Colonic mucosa (tissue), 4 donors: Measurements from ENCODE around the gene STAB1. TPM values are rescaled to one million over a fixed set of nuclear protein-coding genes. Genes with fewer than 3 reads are reported as not detected.

Experiments
- DNase-seq: peaks from one replicate; pipeline ENCODE4 v3.0.0-alpha.2; 2020
- H3K27ac ChIP-seq: fragments of 200-600 bp; one replicate; pipeline ENCODE4 v1.8.0; 2021
- H3K27me3 ChIP-seq: fragments of 200-600 bp; one replicate; pipeline ENCODE4 v1.8.0; 2021
- H3K36me3 ChIP-seq: fragments of 200-600 bp; one replicate; pipeline ENCODE4 v1.8.0; 2021
- H3K4me1 ChIP-seq: fragments of 200-600 bp; one replicate; pipeline ENCODE4 v1.8.0; 2021; ENCODE audit warnings: mild to moderate bottlenecking
- H3K4me3 ChIP-seq: fragments of 200-600 bp; one replicate; pipeline ENCODE4 v1.8.0; 2021
- H3K9ac ChIP-seq, 2 donors: one replicate each; pipeline ENCODE4 v1.7.0; 2013; ENCODE audit warnings: control low read depth in 2 of 2, low read depth in 2 of 2, low read length in 2 of 2
- H3K9me3 ChIP-seq: fragments of 200-600 bp; one replicate; pipeline ENCODE4 v1.8.0; 2021
- CTCF ChIP-seq: fragments of 200-600 bp; IDR thresholded peaks from one replicate; pipeline ENCODE4 v1.8.0; 2022; ENCODE audit warnings: antibody characterized with exemption, mild to moderate bottlenecking
- intact Hi-C: fragments of 100-400 bp; cut with DNase I; formaldehyde crosslinking; loops from one replicate; pipeline ENCODE4 v1.14.1; 2022
- total RNA-seq, 2 donors: library from RNA; stranded (reverse); fragmentation: NEBNext Ultra II Directional in 1 of 2; extraction: Animal tissue kit (Norgen Biotek cat#: 25700) in 1 of 2; gene quantifications; one replicate each; pipeline ENCODE4 v1.2.1, GENCODE V29; 2021
- donor health status: healthy.
- donor health status: DM: no; HTN: no; CAD: no.
- donor health status: DM: no; HTN: no; CAD: no.

STAB1 gene
- total RNA-seq, 2 donors from 2014 or later = 41.1 to 46.5 TPM

GRCh38 chr3:52516509-52517195 is 21.5 kb downstream of the STAB1 start:
- TF ChIP-seq CTCF = no peak
- Histone ChIP-seq H3K4me1 (no peaks in the 10 kb centered on the region), H3K27ac (no peak overlapping the region), H3K9me3 (no peaks in the 10 kb centered on the region), H3K27me3 (no peaks in the 10 kb centered on the region), H3K4me3 (no peak overlapping the region), H3K36me3 (no peaks in the 10 kb centered on the region), H3K9ac (no peak overlapping the region)
- no peak for DNase-seq
- intact Hi-C loops = no loop called here

GRCh38 chr3:52517796-52518722 is 22.9 kb downstream of the STAB1 start:
- Histone ChIP-seq H3K9ac (no peak overlapping the region), H3K9me3 (no peaks in the 10 kb centered on the region), H3K4me3 (peak overlapping the region; percentile 35), H3K27me3 (no peaks in the 10 kb centered on the region), H3K4me1 (no peaks in the 10 kb centered on the region), H3K27ac (no peak overlapping the region), H3K36me3 (no peaks in the 10 kb centered on the region)
- intact Hi-C loops = no loop called here
- no peak for DNase-seq
- no peak for TF ChIP-seq CTCF

GRCh38 chr3:52518723-52519444 is 23.7 kb downstream of the STAB1 start:
- Histone ChIP-seq H3K9ac (no peak overlapping the region), H3K9me3 (no peaks in the 10 kb centered on the region), H3K27me3 (no peaks in the 10 kb centered on the region), H3K36me3 (no peaks in the 10 kb centered on the region), H3K4me1 (no peaks in the 10 kb centered on the region), H3K27ac (no peak overlapping the region), H3K4me3 (peak overlapping the region; percentile 35)
- DNase-seq = peak; percentile 59
- intact Hi-C loops = no loop called here
- no peak for TF ChIP-seq CTCF

GRCh38 chr3:52519445-52520140 is 24.5 kb downstream of the STAB1 start:
- Histone ChIP-seq H3K4me3 (no peak overlapping the region), H3K9ac (no peak overlapping the region), H3K27me3 (no peaks in the 10 kb centered on the region), H3K9me3 (no peaks in the 10 kb centered on the region), H3K27ac (no peak overlapping the region), H3K36me3 (no peaks in the 10 kb centered on the region), H3K4me1 (no peaks in the 10 kb centered on the region)
- intact Hi-C loops = no loop called here
- TF ChIP-seq CTCF = no peak
- no peak for DNase-seq

GRCh38 chr3:52520141-52520667 is 25.1 kb downstream of the STAB1 start:
- no peak for DNase-seq
- Histone ChIP-seq H3K9ac (no peak overlapping the region), H3K36me3 (no peaks in the 10 kb centered on the region), H3K27ac (no peak overlapping the region), H3K9me3 (no peaks in the 10 kb centered on the region), H3K27me3 (no peaks in the 10 kb centered on the region), H3K4me3 (no peak overlapping the region), H3K4me1 (no peaks in the 10 kb centered on the region)
- TF ChIP-seq CTCF = no peak
- intact Hi-C loops = no loop called here
